Uterus (tissue), 4 donors: Measurements from ENCODE around the gene ATF7IP2. TPM values are rescaled to one million over a fixed set of nuclear protein-coding genes. Genes with fewer than 3 reads are reported as not detected.

Source experiments
- DNase-seq, 2 donors: peaks; one replicate each; pipeline ENCODE4 v3.0.0-alpha.2; 2019 to 2020
- H3K27ac ChIP-seq, 2 donors: fragments of 200-600 bp; sonication (generic); 1 replicate in 1 of 2; 2 replicates in 1 of 2; pipeline ENCODE4 v1.5.1; 2016 to 2018
- H3K27me3 ChIP-seq, 2 donors: fragments of 200-600 bp; sonication (generic); one replicate each; pipeline ENCODE4 v1.5.1; 2018 to 2019; ENCODE audit warnings: control low read depth in 1 of 2
- H3K36me3 ChIP-seq, 2 donors: fragments of 200-600 bp; sonication (generic); one replicate each; pipeline ENCODE4 v1.5.1; 2019; ENCODE audit warnings: control low read depth in 1 of 2
- H3K4me1 ChIP-seq, 2 donors: fragments of 200-600 bp; sonication (generic); one replicate each; pipeline ENCODE4 v1.5.1; 2018 to 2019; ENCODE audit warnings: control low read depth in 1 of 2
- H3K4me3 ChIP-seq, 2 donors: fragments of 200-600 bp; sonication (generic); 1 replicate in 1 of 2; 2 replicates in 1 of 2; pipeline ENCODE4 v1.5.1; 2018 to 2019; ENCODE audit warnings: mild to moderate bottlenecking in 1 of 2
- H3K9me3 ChIP-seq, 2 donors: fragments of 200-600 bp; sonication (generic); one replicate each; pipeline ENCODE4 v1.5.1; 2019; ENCODE audit warnings: control low read depth in 1 of 2
- CTCF ChIP-seq, 4 experiments: fragments of 200-600 bp in 2 of 4; fragments of 450-650 bp in 2 of 4; sonication (generic) in 2 of 4; IDR thresholded peaks; one replicate each; pipeline ENCODE4 v1.5.1; 2016 to 2019; ENCODE audit warnings: antibody characterized with exemption in 4 of 4, mild to moderate bottlenecking in 2 of 4, moderate library complexity in 1 of 4
- POLR2A ChIP-seq, 2 donors: fragments of 450-650 bp; IDR thresholded peaks; one replicate each; pipeline ENCODE4 v1.6.1; 2016; ENCODE audit warnings: antibody characterized with exemption in 2 of 2, mild to moderate bottlenecking in 1 of 2, moderate library complexity in 1 of 2
- intact Hi-C: fragments of 100-400 bp; cut with DNase I; formaldehyde crosslinking; loops from one replicate; pipeline ENCODE4 v1.15.1; 2023; ENCODE audit warnings: low total_unique reads
- small RNA-seq: library from RNA; depleted of rRNA; stranded (forward); fragments of <200 nt; gene quantifications from one replicate; pipeline ENCODE3, GENCODE V24; 2016
- total RNA-seq, 4 donors: library from RNA; depleted of rRNA in 3 of 4; stranded (reverse); fragments of >200 nt in 3 of 4; gene quantifications; one replicate each; pipeline versions ENCODE4 v1.1.0 to v1.2.4, GENCODE V29; 2014 to 2023
- donor health status: DM: yes; HTN: yes; CAD: no.

ATF7IP2 gene
- total RNA-seq, 4 donors from 2014 or later, result 6.4 to 21.7 (median 6.9) TPM; not detected in 1

GRCh38 chr16:10531582-10531981 is 145.7 kb downstream of the ATF7IP2 start:
- Histone ChIP-seq H3K27ac (no peak overlapping the region), H3K9me3 (no peaks in the 10 kb centered on the region), H3K36me3 (no peaks in the 10 kb centered on the region), H3K4me3 (no peak overlapping the region), H3K4me1 (no peaks in the 10 kb centered on the region), H3K27me3 (no peaks in the 10 kb centered on the region)
- no peak for DNase-seq
- TF ChIP-seq CTCF (IDR thresholded peaks at IDR 0.05), result no peak
- TF ChIP-seq POLR2A (IDR thresholded peaks at IDR 0.05), result no peak
- intact Hi-C loops, result no loop called here

Small RNA genes lying within 50 kb of the gene (small RNA-seq; reads per million reads assigned to genes)
- gene RNU6-633P, result not detected

Other genes starting within 250 kb of the ATF7IP2 start
- gene GRIN2A, start 203.6 kb upstream of the ATF7IP2 start, total RNA-seq, result 1 to 10 TPM in 1 of 4 donors, under 1 TPM in 3; under 0.01 to 2.4 (median 0.56) TPM
- gene EMP2, start 194.5 kb downstream of the ATF7IP2 start, total RNA-seq, result 10 to 100 TPM; 16.4 to 88.3 (median 32.1) TPM